Activated T-helper 1 cell treated with anti-CD3 and anti-CD28 coated beads, Interleukin-12 subunit alpha, Interleukin-12 subunit beta, Interleukin-2, Interleukin-4 antibody, amounts not matched to agents 30 ng/mL and 10 ng/mL and 1 ng/mL, durations not matched to agents 14 hours and 24 hours and 36 hours (primary cell): Measurements from ENCODE around the gene SLC2A13. TPM values are rescaled to one million over a fixed set of nuclear protein-coding genes. Genes with fewer than 3 reads are reported as not detected.

Experiments
- DNase-seq: peaks from one replicate; pipeline ENCODE4 v3.0.0; 2021; ENCODE audit warnings: low spot score
- H3K27ac Mint-ChIP-seq: one replicate; pipeline ENCODE4 v1.8.0; 2021; ENCODE audit warnings: mild to moderate bottlenecking, mixed read lengths
- H3K27me3 Mint-ChIP-seq: one replicate; pipeline ENCODE4 v1.8.0; 2022; ENCODE audit warnings: mild to moderate bottlenecking, moderate library complexity, mixed read lengths; ENCODE audit not compliant: insufficient read depth
- H3K36me3 Mint-ChIP-seq: one replicate; pipeline ENCODE4 v1.8.0; 2021; ENCODE audit warnings: low read depth, mixed read lengths
- H3K4me1 Mint-ChIP-seq: one replicate; pipeline ENCODE4 v1.8.0; 2021; ENCODE audit warnings: low read depth, mixed read lengths
- H3K4me3 Mint-ChIP-seq: one replicate; pipeline ENCODE4 v1.8.0; 2021; ENCODE audit warnings: mild to moderate bottlenecking, moderate library complexity, mixed read lengths
- H3K9me3 Mint-ChIP-seq: one replicate; pipeline ENCODE4 v1.8.0; 2021; ENCODE audit warnings: mixed read lengths
- intact Hi-C: fragments of 100-400 bp; cut with micrococcal nuclease; formaldehyde crosslinking; loops from one replicate; pipeline ENCODE4 v1.15.1; 2024
- total RNA-seq: library from RNA; stranded (reverse); gene quantifications from 2 replicates; pipeline ENCODE4 v1.2.3, GENCODE V29; 2022

Gene SLC2A13
- total RNA-seq, 1 donor from 2014 or later, result 2.6 TPM

DNA sequence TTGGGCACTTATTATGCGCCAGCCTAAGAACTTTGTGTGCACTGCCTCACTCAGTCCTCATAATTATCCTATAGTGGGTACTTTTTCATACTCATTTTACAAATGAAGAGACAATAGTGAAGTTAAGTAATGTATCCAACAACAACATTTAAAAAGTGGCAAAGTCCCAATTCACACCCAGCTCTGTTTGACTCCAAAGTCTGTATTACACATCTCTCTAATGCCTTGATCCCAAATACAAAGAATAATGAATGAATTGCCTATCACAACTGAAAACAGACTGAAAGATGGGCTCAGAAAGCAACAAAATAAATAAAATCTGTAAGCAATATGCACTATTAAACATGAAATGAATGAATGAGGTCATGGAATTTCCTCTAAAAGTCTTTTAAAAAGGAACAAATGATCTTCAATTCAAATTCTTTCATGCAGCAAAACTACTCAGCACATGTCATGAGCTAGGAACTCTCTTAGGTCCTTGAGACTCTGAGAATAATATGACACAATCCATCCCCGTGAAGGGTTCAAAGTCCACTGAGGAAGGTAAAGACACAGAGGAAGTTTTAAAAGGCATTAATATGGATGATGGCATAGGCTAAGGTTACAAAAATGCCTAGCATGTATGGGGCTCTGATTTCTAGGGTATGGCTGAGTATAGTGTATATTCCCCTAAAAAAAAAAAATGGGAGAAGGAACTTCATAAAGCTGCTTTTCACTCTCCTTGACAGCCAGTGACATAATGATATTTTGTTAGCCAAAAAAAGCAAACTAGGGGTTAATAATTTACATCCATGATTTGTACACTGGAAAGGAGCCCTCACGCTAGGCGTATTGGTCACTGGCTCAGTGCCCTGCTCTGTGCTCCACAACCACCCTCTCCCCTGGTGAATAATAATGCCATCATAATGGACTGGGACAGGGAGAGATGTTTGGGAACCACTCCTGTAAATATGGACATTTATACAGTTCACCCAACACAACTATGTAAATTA, 103.4 kb downstream of the SLC2A13 start:
- DNase-seq, result no peak
- Mint-ChIP-seq H3K9me3 (peaks cover 21% of the 10 kb centered on the region), H3K27ac (no peak overlapping the region), H3K36me3 (no peaks in the 10 kb centered on the region), H3K27me3 (no peaks in the 10 kb centered on the region), H3K4me1 (no peaks in the 10 kb centered on the region), H3K4me3 (no peak overlapping the region)
- intact Hi-C loops, result no loop called here

DNA sequence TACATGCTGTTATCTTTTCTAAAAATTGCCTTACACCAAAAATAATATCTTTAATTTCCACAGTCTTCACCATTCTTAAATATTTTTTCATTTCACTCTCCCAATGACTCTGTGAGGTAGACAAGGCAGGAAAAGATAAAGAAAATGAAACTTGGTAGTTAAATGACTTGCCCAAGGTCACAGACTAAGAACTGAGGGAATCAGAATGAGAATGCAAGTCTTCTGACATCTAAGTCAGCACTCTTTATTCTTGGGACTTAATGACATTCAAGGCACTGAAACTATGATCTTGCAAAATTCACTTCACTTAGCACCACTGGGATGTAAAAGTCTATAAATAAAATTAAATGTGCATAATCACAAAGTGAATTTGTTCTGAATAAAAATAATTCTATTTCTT, 104.5 kb downstream of the SLC2A13 start:
- Mint-ChIP-seq H3K27me3 (no peaks in the 10 kb centered on the region), H3K4me1 (no peaks in the 10 kb centered on the region), H3K36me3 (no peaks in the 10 kb centered on the region), H3K9me3 (peaks cover 27% of the 10 kb centered on the region), H3K27ac (no peak overlapping the region), H3K4me3 (no peak overlapping the region)
- intact Hi-C loops, result no loop called here
- DNase-seq, result no peak

DNA sequence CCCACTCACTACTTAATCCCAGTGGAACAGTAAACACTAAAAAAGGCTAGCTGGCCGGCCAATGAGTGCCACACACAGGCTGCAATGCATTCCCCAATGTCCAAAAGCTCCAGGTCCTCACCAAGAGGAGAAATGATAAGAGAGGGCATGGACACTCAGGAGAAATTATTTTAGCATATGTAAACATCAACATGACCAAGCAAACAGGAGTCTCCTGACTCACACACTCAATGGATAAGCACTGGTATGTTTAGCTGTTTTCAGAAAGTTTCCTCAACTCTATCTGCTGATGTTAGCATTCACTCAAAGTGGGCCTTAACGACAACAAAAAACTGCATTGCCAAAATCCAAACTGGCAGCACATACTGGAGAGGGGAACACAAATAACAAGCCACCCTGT, 105.0 kb downstream of the SLC2A13 start:
- intact Hi-C loops, result no loop called here

DNA sequence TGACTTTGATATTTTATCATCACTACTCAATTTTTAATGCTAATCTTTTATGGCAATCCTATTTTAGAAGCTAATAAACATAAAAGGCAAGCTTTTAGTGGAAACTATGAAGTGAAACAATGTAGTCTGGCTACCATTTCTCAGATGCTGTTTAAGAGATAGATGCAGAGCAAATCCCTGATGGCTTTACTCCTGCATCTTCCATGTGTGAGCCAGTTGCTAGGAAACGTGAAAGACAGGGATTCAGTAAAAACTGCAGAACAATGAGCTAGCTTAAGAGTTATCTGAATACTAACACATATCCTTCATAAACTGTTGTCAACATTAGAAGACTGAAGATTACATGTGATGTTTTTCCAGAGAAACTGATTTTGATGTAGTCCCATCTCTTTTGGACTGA, 112.6 kb downstream of the SLC2A13 start:
- peaks cover 11% of the 10 kb centered on the region for H3K9me3 Mint-ChIP-seq
- H3K36me3 Mint-ChIP-seq, result no peaks in the 10 kb centered on the region
- no peak for DNase-seq
- H3K4me1 Mint-ChIP-seq, result no peaks in the 10 kb centered on the region
- H3K27ac Mint-ChIP-seq, result no peak overlapping the region
- no peak overlapping the region for H3K4me3 Mint-ChIP-seq
- intact Hi-C loops, result no loop called here
- H3K27me3 Mint-ChIP-seq, result peaks cover 2% of the 10 kb centered on the region

More for the DNA sequence above, 105.0 kb downstream of the SLC2A13 start:
- Mint-ChIP-seq H3K9me3 (peaks cover 30% of the 10 kb centered on the region), H3K4me1 (no peaks in the 10 kb centered on the region), H3K36me3 (no peaks in the 10 kb centered on the region), H3K4me3 (no peak overlapping the region), H3K27me3 (no peaks in the 10 kb centered on the region), H3K27ac (no peak overlapping the region)
- DNase-seq, result no peak

DNA sequence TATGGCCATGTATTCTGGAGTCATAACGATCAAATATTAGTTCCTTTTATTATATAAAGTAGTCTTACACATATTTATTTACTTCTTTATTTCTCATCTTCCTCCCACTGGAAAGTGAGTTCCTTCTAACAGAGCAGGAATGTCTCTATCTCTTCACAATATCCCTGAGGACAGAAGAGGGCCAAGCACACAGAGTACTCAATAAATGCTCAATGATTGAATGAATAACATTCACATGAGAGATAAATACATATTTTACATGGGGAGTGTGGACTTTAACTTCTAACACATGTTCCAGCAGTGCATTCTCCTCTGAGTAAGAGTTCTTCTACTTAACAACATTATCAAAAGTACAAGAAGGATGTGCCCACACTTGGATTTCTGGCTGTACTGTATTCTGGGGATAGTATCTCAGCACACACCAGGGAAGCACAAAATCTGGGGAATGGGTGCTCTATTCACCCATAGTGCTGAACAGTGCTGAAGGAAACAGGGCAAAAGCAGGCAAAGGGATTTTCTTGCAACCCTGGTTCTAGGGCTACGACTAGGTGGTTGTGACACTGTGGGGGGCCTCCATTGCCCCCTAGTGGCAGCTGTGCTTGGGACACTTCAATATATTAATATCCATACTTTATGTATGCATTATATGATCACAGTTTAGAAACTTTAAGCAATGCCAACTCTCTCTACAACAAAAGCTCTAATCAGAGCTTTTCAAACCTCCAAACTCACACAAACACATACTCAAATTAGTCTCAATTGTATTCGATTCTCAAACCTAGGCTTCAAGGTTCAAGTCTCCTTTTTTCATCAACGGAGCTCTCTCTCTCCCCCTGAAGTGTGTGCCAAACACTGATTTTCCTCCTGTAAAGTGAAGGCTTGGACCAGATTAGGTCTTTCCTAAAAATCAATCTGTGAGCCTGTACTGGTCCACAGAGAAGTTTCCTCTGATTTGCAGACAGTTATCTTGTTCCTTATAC, 115.5 kb downstream of the SLC2A13 start:
- no peaks in the 10 kb centered on the region for H3K9me3 Mint-ChIP-seq
- intact Hi-C loops, result loop anchor here (1.0 kb wide), 3 partner anchors 225 to 672 kb away; no protein-coding TSS in a partner anchor
- no peak overlapping the region for H3K27ac Mint-ChIP-seq
- peaks cover 2% of the 10 kb centered on the region for H3K27me3 Mint-ChIP-seq
- no peaks in the 10 kb centered on the region for H3K36me3 Mint-ChIP-seq
- no peaks in the 10 kb centered on the region for H3K4me1 Mint-ChIP-seq
- DNase-seq, result peak; percentile 13
- no peak overlapping the region for H3K4me3 Mint-ChIP-seq

DNA sequence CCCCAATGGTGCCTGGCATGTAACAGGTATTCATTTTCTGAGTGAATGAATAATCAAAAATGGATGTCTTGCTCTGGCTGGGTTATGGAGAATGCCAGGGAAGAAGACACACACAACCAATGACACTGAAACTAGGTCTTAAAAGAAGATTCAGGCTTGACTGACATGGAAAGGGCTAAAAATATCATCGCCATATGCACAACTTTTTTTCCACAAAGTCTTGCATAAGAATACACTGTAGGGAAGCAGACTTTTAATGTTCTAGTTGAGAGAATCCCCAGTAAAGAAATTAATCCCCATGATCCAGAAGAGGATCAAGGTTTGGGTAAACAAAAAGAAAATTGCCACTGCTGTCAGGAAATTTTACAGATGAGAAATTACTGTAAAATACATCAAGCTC, 116.4 kb downstream of the SLC2A13 start:
- DNase-seq, result no peak
- peaks cover 2% of the 10 kb centered on the region for H3K27me3 Mint-ChIP-seq

DNA sequence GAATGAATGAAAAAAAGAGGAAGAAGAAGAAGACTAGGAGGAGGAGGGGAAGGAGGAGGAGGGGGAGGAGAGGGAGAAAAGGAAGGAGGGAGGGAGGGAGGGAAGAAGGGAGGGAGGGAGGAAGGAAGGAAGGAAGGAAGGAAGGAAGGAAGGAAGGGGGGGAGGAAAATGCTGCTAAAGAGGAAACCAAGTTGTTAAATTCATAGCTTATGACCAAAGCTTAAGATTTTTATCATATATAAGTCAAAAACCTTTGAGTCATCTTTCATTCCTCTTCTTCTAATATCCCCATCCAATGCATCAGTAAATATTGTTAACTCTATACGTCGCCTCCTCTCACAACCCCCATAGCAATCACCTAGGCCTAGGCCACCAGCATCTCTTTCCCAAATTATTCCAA, 117.3 kb downstream of the SLC2A13 start:
- Mint-ChIP-seq H3K4me3 (no peak overlapping the region), H3K4me1 (no peaks in the 10 kb centered on the region), H3K27ac (no peak overlapping the region), H3K9me3 (no peaks in the 10 kb centered on the region), H3K27me3 (peaks cover 2% of the 10 kb centered on the region), H3K36me3 (no peaks in the 10 kb centered on the region)
- intact Hi-C loops, result no loop called here
- DNase-seq, result no peak

More for the DNA sequence above, 116.4 kb downstream of the SLC2A13 start:
- H3K4me3 Mint-ChIP-seq, result no peak overlapping the region
- no peaks in the 10 kb centered on the region for H3K4me1 Mint-ChIP-seq
- intact Hi-C loops, result no loop called here
- no peaks in the 10 kb centered on the region for H3K36me3 Mint-ChIP-seq
- H3K27ac Mint-ChIP-seq, result no peak overlapping the region
- H3K9me3 Mint-ChIP-seq, result no peaks in the 10 kb centered on the region

DNA sequence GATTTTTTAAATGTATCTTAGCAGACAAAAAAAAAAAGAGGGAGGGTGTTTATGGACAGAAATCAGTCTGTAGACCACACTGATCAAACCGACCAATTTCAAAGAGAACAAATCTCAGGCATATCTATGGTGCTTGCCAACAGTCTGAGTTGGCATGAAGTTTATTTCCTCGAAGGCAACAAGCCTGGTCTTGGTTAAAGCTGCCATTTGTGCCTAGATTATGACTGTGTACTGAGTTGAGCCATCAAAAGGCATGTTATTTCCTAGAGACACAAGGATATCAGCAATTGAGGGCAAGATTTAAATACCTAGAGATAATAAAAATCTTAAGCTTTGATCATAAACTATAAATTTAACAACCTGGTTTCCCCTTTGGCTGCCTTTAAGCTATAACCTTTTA, 119.2 kb downstream of the SLC2A13 start:
- DNase-seq, result no peak
- no peaks in the 10 kb centered on the region for H3K4me1 Mint-ChIP-seq
- no peak overlapping the region for H3K27ac Mint-ChIP-seq
- intact Hi-C loops, result no loop called here
- H3K36me3 Mint-ChIP-seq, result no peaks in the 10 kb centered on the region
- no peaks in the 10 kb centered on the region for H3K9me3 Mint-ChIP-seq
- H3K27me3 Mint-ChIP-seq, result peaks cover 2% of the 10 kb centered on the region
- H3K4me3 Mint-ChIP-seq, result no peak overlapping the region

DNA sequence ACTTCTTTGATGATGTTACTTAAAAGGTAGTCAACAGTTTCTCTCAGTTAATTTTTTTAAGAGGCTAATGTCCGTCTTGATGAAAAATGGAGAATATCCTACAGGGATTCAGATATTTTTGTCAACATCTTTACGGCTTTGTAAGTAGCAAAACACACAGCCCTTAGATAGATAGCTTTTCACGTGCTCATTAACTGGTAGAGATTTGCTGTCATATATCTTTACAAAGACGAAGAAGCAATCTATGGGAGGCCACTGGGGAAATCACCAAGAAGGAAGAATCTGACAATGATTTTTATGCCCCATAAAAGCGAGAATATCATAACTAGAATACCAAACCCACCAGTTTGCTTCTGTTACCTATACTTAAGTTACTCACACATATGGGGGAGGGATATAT, 121.2 kb downstream of the SLC2A13 start:
- H3K4me1 Mint-ChIP-seq, result no peaks in the 10 kb centered on the region
- H3K9me3 Mint-ChIP-seq, result no peaks in the 10 kb centered on the region
- no peaks in the 10 kb centered on the region for H3K36me3 Mint-ChIP-seq
- peaks cover 2% of the 10 kb centered on the region for H3K27me3 Mint-ChIP-seq
- no peak overlapping the region for H3K4me3 Mint-ChIP-seq
- intact Hi-C loops, result no loop called here
- no peak for DNase-seq
- H3K27ac Mint-ChIP-seq, result no peak overlapping the region

DNA sequence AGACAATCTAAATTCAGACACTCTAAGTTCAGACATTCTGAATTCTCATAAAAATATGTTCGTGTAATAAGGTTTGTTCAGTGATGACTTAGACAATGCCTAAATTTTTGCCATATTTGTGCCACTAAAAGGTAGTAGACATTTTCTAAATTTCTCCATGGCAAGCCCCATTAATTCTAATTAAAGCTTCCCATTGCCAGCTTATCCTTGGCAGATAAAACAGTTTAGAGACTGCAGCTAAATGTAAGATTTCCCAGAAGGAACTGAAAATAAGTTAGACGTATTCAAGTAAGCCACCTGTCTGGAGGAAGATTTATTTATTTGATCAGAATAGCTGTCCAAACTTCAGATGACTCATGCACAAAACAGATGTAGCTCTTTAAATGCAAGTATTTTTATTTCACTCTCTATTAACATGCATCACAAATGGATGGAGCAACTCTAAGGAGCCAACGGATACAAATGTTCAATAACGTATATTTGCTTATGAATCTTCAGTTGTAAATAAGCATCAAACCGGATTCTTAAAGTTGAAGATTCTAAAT, 130.4 kb downstream of the SLC2A13 start:
- peaks cover 3% of the 10 kb centered on the region for H3K9me3 Mint-ChIP-seq
- DNase-seq, result no peak
- intact Hi-C loops, result no loop called here
- H3K36me3 Mint-ChIP-seq, result no peaks in the 10 kb centered on the region
- H3K4me3 Mint-ChIP-seq, result no peak overlapping the region
- no peaks in the 10 kb centered on the region for H3K27me3 Mint-ChIP-seq
- H3K27ac Mint-ChIP-seq, result no peak overlapping the region
- no peaks in the 10 kb centered on the region for H3K4me1 Mint-ChIP-seq

DNA sequence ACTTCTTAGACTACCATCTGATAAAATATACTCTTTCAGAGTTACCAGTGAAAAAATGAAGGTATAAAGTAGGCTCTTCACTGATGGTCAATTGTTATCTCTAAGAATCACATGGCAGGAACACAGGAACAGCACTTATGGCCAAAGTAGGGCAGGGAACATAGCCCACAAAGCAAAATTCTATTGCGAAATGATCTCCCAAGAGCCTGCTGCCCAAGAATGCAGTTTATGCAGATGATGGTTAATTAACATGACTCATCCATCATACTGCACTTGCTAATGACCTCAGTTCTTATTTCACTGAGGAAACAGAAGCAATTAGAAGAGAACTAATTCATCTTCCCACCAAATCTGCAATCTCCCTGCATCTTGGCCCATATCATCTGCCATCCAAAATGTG, 133.8 kb downstream of the SLC2A13 start:
- no peak overlapping the region for H3K27ac Mint-ChIP-seq
- H3K4me1 Mint-ChIP-seq, result no peaks in the 10 kb centered on the region
- H3K4me3 Mint-ChIP-seq, result no peak overlapping the region
- intact Hi-C loops, result no loop called here
- no peaks in the 10 kb centered on the region for H3K36me3 Mint-ChIP-seq
- peaks cover 5% of the 10 kb centered on the region for H3K9me3 Mint-ChIP-seq
- peaks cover 2% of the 10 kb centered on the region for H3K27me3 Mint-ChIP-seq
- no peak for DNase-seq

DNA sequence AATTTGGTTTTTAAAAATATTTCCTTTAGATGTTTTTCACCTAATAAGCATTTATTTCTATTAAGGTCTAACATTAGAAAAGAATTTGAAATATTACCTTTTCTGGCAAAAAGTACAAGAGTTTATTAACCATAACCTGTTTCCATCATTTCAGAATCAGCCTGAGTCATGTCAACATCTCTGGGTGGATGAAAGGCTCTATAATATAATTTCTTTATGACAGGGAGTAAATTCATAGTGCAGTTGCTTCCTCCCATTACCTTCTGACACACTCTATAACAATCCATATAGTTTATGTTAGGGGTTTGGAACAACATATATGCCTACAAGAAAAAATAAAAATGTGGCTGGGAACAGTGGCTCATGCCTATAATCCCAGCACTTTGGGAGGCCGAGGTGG, 134.5 kb downstream of the SLC2A13 start:
- peaks cover 5% of the 10 kb centered on the region for H3K9me3 Mint-ChIP-seq
- H3K4me1 Mint-ChIP-seq, result no peaks in the 10 kb centered on the region
- H3K27me3 Mint-ChIP-seq, result peaks cover 2% of the 10 kb centered on the region
- H3K4me3 Mint-ChIP-seq, result no peak overlapping the region
- no peak overlapping the region for H3K27ac Mint-ChIP-seq
- DNase-seq, result no peak
- no peaks in the 10 kb centered on the region for H3K36me3 Mint-ChIP-seq
- intact Hi-C loops, result no loop called here
